GM18499 (cell line): ENCODE results near the gene SLC25A43.
"Not testable (repeated sequence)": the region's sequence is repeated elsewhere in the genome, so short reads cannot be mapped to it uniquely, and the experiment has no call there.

Experiments
- ATAC-seq: cut with Tn5 transposase; IDR thresholded peaks from one replicate; pipeline ENCODE4 v1.9.1; 2021; ENCODE audit warnings: moderate number of reproducible peaks; ENCODE audit not compliant: insufficient read depth, unreplicated experiment

The SLC25A43 gene

DNA sequence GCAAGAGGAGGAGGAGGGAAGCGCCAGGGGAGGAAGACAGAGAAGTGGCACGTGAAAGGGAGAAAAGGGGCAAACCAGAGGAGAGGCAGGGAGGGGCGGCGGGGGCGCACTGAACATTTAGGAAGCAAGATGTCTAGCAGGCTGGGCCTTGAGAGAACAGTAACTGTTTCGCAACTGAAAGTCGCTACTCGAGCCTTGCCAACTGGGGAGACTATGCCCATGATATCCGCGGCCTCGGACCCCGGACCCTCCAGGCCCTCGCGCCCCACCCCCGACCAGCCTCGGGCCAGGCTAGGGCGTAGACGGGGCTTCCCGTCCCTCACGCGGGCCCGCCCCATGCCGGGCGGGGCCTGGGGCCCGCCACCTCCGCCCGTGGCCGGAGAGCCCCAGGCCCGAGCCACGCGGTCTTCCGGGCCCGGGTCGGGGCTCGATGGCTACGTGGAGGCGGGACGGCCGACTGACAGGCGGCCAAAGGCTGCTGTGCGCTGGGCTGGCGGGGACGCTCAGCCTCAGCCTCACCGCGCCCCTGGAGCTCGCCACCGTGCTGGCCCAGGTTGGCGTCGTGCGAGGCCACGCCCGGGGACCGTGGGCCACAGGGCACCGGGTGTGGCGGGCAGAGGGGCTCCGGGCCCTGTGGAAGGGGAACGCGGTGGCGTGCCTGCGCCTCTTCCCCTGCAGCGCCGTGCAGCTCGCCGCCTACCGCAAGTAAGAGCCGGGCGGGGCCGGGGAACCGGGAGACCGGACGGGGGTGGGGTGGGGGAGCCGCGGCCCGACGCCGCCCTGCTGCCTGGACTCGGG lies at the start of gene SLC25A43:
Gene SLC25A43, plus strand, starts transcription at position 363 of the 798 bp plus-strand sequence. Its CDS starts 68 bp downstream, at position 431.
- ATAC-seq, result no peak

DNA sequence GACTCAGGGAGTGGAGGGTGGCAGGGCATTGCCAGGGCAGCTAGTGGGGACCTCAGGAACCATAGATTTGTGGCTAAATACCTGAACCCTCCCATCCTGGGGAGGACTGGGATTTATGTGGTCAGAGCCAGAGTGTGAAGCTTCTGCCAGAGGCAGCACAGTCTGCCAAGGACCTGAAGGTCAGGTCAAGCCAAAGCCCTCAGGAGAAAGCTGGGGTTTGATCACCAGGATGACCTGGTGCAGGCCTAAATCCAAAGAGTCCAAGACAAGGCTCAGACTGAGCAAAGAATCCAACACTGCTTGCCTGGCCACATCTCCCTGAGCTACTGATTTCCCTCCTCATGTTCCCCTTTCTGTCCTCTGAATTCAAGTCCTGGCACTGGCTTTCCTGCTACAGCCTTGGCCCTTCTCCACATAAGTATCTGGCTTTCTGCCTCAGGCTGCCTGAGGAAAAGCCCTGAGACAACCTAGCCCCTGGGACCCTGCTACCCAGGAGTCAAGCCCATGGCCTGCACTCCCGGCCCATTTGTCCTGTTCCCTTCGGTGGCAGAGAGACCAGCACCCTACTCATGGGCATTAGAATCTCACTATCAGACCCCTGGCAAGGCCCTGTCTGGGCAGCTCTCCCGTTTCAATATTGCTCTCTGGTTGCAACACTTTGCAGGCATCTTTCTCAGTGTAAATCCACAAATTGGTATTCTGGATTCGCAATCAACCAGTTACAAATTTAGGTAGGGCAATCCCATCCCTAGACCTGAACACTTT lies 39.3 kb upstream of the SLC25A43 start:
- ATAC-seq, result no peak

DNA sequence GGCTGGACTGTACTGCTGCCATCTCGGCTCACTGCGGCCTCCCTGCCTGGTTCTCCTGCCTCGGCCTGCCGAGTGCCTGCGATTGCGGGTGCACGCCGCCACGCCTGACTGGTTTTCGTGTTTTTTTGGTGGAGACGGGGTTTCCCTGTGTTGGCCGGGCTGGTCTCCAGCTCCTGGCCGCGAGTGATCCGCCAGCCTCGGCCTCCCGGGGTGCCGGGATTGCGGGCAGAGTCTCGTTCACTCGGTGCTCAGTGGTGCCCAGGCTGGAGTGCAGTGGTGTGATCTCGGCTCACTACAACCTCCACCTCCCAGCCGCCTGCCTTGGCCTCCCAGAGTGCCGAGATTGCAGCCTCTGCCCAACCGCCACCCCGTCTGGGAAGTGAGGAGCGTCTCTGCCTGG lies 37.7 kb upstream of the SLC25A43 start:
- ATAC-seq, result not testable (repeated sequence)

DNA sequence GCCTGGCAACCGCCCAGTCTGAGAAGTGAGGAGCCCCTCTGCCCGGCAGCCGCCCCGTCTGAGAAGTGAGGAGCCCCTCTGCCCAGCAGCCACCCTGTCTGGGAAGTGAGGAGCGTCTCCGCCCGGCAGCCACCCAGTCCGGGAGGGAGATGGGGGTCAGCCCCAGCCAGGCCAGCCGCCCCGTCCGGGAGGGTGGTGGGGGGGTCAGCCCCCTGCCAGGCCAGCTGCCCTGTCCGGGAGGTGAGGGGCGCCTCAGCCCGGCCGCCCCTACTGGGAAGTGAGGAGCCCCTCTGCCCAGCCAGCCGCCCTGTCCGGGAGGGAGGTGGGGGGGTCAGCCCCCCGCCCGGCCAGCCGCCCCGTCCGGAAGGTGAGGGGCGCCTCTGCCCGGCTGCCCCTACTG lies 37.1 kb upstream of the SLC25A43 start:
- not testable (repeated sequence) for ATAC-seq

DNA sequence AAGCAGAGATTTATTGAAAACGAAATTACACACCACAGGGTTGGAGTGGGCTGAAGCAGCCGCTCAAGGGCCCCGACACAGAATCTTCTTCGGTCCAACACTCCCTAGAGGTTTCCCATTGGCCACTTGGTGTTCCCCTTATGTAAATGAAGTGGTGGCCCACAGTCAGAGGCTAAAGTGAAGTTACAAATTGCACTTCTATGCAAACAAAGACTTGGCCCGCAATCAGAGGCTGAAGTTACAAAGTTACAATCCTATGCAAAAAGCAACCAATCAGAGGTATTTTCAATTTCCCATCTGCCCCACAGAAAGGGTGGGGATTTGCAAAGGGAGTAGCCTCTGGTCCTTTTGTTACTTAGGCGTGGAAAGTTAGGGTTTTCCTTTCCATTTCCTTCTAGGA lies 35.7 kb upstream of the SLC25A43 start:
- ATAC-seq, result no peak

DNA sequence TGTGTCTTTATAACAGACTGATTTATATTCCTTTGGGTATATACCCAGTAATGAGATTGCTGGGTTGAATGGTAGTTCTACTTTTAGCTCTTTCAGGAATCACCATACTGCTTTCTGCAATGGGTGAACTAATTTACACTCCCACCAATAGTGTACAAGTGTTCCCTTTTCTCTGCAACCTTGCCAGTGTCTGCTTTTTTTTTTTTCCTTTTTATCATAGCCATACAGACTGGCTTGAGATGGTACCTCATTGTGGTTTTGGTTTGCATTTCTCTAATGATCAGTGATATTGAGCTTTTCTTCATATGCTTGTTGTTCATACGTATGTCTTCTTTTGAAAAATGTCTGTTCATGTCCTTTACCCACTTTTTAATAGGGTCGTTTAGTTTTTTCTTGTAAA lies 27.3 kb upstream of the SLC25A43 start:
- not testable (repeated sequence) for ATAC-seq

DNA sequence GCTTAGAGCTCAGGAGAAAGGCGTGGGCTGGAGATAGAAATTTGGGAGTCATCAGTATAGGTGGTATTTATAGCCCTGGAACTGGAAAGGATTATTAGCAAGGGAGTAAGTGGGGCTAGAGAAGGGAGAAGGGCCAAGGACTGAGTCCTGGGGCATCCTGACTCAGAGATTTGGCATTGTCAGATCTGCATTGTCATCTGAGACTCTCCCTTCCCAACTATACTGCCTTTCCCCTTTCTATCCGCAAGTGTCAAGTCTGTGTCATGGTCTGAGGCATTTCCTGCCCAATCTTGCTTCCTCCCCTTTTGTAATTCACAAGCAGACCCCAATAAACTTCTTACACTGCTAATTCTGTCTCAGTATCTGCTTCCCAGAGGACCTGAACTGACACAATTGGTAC lies 24.4 kb upstream of the SLC25A43 start:
- no peak for ATAC-seq

DNA sequence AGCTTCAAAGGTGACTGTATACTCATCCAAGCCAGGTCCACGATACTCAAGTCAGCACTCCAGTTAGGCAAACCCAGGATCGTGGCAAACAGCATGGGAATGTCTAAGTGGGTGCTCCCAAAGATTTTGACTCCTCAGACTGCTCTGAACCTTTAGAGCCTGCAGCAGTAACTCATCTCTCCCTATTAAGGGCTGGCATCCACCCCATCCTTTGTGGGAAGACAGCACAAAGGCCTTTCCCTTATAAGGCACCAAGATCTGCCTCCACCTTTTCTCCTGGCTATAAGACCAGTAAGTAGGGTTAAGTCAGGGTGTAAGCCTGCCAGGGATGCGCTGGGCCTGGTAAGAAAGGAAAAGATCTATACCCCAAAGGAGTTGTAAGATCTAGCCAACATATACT lies 23.6 kb upstream of the SLC25A43 start:
- no peak for ATAC-seq

DNA sequence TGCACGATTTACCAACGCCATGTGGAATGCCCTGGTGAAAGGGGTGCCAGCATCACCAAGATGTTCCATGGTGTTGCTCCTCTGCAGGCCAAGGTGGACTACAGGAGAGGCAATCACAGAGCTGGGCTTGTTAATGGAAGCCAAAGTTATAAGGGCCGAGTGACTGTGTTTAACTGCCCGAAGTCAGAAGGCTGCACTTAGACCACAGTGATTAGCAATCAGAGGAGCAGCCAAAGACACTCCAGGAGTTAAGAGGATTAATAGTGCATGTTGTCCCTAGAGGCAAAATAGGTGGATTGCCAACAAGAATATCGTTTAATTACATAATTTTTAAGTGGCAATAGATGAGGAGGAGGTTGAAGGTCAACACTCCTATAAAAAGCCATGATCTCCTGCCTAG lies 22.8 kb upstream of the SLC25A43 start:
- no peak for ATAC-seq

DNA sequence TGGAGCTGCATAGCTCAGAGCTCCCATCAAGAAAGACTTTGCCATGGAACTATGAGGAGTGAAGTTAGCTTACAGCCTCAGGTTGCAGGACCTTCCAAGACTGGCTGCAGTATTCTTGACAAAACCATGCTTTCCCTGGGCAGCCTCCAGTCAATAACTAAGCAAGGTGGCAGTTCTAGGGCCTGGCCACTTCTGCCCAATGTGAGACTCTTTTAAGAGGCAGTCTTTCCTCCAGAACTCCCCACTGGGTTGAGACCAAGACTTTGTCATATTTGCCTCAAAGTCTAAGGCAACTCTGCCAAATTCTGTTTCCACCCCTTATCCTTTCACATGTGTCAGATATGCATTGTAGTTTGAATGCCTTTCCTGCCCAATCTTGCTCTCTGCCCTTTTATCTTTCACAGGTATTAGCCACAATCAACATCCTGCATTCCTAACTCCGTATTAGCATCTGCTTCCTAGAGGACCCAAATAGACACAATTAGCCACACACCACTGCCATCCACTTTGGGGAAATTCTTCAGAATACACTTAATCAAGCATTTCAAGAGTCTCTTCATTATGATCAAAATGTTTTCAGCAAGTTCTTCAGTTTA lies 17.7 kb upstream of the SLC25A43 start:
- ATAC-seq, result no peak

DNA sequence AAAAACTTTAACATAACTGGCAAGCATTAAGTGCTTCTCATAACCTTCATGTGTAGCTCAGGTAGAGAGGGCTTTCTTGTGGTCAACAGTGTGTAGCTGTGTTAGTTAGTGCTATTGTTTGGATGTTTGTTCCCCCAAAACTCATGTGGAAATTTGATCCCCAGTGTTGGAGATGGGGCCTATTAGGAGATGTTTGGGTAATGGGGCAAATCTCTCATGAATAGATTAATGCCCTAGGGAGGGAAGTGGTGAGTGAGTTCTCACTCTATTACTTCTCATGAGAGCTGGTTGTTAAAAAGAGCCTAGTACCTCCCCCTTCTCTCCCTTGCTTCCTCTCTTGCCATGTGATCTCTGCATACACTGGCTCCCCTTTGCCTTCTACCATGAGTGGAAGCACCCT lies 16.5 kb upstream of the SLC25A43 start:
- ATAC-seq, result no peak

DNA sequence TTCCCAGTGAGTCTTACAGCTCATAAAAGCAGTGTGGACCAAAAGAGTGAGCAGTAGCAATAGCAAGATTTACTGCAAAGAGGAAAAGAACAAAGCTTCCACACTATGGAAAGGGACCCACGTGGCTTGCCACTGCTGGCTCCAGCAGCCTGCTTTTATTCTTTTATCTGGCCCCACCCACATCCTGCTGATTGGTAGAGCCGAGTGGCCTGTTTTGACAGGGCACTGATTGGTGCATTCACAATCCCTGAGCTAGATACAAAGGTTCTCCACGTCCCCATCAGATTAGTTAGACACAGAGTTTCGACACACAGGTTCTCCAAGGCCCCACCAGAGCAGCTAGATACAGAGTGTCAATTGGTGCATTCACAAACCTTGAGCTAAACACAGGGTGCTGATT lies 12.5 kb upstream of the SLC25A43 start:
- ATAC-seq, result not testable (repeated sequence)

DNA sequence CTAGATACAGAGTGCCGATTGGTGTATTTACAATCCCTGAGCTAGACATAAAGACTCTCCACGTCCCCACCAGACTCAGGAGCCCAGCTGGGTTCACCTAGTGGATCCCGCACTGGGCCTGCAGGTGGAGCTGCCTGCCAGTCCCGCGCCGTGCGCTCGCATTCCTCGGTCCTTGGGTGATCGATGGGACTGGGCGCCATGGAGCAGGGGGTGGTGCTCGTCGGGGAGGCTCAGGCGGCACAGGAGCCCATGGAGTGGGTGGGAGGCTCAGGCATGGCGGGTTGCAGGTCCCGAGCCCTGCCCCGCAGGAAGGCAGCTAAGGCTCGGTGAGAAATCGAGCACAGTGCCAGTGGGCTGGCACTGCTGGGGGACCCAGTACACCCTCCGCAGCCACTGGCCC lies 11.7 kb upstream of the SLC25A43 start:
- not testable (repeated sequence) for ATAC-seq

DNA sequence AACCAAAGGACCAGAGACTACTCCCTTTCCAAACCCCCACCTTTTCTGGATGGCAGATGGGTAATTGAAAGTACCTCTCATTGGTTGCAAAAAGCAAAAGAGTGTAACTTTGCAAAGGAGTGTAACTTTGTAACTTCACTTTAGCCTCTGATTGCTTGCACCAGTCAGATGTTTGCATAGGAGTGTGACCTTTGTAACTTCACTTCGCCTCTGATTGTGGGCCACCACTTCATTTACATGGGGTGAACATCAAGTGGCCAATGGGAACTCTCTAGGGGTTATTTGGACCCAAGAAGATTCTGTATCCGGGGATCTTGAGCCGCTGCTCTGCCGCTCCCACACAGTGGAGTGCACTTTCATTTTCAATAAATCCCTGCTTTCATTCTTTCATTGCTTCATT lies 9.9 kb upstream of the SLC25A43 start:
- no peak for ATAC-seq

DNA sequence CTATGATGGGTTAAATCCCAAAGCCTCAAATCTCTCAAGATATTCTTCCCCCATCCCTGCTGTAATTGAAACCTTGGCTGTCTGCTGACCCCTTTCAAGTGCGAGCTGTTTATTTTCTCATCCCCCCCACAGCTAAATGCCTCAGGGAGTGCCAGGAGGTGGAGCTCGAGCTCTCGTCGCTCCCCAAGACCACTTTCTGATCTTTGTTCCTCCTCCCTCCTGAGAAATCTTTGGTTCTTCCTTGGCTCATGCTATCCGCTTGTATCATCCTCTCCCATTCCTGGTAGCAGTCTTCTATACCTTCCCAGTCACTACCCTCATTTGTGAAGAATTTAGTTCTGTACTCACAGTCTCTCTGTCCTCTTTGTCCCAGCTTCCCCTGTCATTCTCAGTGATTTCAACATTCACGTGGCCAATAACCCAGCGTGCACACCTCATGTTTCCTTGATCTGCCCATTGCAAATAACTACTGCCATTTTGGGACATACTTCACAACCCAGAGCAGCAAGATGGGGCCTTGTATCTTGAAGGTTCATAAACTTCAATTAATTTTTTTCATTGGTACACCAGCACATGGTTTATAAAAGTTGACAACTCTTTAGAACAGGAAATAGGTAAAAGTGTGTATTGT lies 9.2 kb upstream of the SLC25A43 start:
- ATAC-seq, result no peak

DNA sequence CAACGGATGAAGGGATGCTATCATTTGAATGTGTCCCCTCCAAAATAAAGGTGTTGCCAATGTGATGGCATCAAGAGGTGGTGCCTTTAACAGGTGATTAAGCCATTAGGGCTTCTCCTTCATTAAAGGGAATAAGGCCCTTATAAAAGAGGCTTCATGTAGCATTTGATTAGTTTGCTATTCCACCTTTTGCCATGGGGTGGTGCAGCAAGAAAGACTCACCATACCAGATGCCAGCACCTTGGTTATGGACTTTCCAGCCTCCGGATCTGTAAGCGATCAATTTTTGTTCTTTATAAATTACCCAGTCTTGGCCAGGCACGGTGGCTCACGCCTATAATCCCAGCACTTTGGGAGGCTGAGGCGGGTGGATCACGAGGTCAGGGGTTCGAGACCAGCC lies 7.9 kb upstream of the SLC25A43 start:
- ATAC-seq, result no peak

DNA sequence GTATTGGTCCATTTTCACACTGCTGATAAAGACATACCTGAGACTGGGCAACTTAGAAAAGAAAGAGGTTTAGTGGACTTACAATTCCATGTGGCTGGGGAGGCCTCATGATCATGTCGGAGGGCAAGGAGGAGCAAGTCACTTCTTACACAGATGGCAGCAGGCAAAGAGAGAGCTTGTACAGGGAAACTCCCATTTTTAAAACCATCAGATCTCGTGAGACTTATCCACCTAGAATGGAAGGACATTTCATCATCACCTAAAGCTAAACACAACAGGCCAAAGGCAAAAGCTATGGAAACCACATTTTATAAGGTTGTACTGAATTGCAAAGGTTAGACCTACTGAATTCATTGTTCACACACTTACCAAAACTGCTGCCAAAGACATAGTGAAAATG lies 6.0 kb upstream of the SLC25A43 start:
- no peak for ATAC-seq

DNA sequence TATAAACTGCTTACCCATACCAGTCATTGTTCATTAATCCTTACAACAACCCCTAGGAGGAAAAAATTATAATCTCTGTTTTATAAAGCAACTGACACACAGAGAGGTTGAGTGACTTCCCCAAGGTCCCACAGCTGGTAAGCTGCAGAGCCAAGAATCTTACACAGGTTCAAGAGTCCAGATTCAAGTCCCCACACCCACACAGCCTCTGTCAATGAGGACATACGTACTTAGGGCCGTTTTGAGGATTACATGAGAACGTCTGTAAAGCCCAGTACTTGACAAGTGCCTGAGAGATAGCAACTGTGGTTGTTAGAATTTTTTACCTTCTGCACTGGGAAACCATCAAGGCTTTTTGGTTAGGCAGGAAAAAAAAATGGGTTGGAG lies 556 bp upstream of the SLC25A43 start:
- ATAC-seq, result no peak

DNA sequence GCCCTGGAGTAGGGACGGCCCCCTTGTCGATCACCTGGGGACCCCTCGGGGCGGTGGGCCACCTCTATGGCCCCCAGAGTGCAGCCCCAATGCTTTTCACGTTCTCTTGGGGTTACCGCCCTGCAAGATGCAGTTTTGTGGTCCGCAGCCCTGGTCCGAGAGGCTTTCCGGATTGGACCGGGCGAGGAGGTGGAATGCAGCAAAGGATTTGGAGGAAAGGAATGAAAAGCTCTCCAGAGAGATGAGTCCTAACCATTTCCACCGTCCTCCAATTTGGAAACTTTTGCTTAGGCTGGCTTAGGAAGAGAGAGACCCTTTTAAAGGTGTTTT lies 601 bp downstream of the SLC25A43 start:
- no peak for ATAC-seq

DNA sequence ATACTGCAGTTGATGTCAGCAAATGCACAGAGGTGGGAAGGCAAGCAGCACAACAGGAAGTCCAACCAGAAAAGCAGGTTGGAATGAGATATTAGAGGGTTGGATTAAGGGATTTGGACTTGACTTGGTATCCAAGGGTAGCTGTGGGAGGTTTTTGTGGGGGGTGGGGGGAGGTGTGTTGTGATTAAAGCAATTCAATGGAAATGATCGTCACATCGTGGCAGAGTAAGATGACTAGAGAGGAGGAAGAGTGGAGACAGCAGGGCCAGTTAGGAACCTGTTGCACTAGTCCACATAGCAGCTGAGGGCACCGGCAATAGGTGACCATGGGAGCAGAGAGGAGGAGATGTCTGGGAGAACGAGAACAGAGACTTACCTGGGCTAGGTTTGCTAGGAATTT lies 2.4 kb downstream of the SLC25A43 start:
- ATAC-seq, result no peak

DNA sequence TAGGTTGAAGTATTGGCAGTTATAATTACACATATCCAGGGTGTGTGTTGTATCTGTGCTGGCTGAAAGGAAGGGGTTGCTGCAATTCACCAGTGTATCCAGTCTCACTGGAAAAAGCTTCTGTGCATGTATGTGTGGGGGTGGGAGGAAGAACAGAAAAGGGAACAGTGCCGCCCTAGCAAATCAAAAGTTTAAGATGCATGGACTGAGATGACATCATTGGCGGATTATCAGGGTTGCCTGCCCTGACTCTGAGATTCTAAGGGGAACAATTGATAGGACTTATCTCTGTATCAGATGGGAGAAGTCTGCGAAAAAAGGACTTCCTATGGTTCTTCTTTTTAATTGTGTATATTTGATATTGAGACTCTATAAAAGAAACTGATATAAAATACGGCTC lies 3.5 kb downstream of the SLC25A43 start:
- no peak for ATAC-seq
